ELF-1 (cell line): ENCODE results near the gene ITIH6.

ENCODE experiments used
- DNase-seq: peaks from one replicate; pipeline ENCODE4 v3.0.0-alpha.2; 2016; ENCODE audit warnings: low read depth, low spot score

Gene ITIH6

DNA sequence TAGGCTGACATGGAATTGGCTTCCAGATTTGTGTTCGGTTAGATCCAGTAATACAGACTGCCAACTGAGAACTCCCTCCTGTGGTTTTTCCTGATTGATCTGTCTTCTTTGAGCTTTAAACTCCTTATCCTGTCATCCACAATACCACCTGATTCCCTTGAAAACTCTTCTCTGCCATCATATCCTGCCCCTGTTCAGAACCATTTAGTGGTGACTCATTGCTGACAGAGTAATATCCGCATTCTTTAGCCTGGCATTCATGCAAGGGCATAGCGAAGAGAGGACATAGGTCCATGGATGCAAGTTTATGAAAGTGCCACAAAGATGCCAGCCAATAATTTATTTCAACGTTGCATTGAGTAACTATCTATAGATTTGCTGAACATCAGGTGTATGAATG lies 76.6 kb downstream of the ITIH6 start:
- DNase-seq: no peak

DNA sequence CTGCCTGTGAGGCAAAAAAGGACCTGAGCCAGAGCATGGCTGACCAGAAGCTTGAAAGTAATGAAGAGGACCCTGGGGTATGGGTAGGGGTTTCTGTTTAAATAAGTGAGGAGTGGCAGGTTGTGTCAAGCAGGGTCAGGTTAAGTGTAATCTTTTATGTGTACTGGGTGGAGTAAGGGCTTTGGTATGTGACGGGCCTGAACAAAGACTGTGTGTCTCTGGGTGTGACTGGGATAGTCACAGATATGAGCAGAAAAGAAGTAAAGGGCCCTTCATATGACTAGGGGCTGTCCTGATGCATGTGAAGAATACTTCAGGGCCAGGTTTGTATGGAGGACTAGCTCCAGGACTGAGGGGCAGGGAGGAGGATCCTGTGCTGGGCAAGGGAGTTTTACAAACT lies 82.4 kb downstream of the ITIH6 start:
- DNase-seq: no peak

DNA sequence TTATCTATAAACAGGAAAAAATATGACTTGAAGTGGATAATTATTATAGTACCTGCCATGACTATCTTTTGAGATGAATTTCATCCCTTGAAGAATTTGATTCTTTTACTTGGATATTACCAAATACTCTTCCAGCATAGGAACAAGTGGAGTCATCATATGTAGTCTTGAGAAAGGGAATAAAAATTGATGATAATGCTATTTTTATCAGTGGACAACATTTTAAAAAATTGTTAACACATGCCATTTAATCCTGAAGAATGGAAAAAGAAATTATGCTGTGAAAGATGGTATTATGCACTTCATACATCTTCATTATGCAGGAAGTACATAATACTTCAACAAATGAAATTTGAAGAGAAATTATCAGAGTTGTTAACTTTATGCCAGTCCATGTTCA lies 83.6 kb downstream of the ITIH6 start:
- no peak for DNase-seq

DNA sequence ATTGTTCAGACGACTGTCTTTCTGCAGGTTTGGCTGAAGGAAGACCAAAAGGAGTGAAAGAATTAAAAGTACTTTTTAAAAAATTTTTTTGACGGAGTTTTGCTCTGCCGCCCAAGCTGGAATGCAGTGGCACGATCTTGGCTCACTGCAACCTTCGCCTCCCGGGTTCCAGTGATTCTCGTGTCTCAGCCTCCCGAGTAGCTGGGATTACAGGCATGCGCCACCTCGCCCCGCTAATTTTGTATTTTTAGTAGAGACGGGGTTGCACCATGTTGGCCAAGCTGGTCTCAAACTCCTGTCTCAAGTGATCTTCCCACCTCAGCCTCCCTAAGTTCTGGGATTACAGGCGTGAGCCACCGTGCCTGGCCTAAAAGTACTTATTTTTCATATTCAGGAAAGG lies 86.3 kb downstream of the ITIH6 start:
- DNase-seq: no peak

DNA sequence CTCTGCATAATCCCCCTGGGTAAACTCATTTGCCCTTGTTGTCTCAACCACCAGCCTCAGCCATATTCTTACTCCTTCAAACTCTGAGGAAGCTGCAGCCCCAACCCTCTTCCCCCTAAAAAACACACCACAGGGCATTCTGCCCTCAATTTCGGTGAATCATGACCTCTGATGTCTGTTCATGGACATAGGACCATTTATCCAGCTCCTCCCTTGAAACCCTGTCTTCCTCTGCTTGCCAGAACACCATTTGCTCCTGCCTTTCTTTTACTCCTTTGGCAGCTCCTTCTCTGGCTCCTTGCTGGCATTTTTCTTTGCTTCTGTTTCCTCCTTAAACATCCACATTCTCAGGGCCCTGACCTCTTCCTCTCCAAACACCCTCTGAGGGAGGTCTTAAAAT lies 87.1 kb downstream of the ITIH6 start:
- no peak for DNase-seq

DNA sequence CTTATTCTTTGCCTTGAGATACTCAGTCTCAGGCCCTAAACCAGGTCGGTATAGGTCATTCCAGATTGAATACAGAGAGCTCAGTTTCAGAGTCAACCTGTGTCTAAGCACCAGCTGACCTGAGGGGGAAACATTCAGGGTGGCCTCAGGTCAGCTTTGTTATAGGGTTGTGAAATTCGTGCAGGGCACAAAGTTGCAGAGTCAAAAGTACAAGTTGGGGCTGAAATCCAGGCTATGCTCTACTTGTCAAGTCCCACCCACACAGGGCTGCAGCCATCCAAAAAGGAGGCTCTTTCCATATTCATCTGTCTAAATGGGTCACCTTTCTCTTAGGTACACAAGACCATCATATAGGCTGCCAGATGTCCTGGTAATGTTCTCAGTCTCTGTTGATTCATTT lies 89.7 kb downstream of the ITIH6 start:
- no peak for DNase-seq
